Keratinocyte (primary cell): ENCODE measurements around the gene SPTBN4.

Source experiments
- EZH2 ChIP-seq: IDR thresholded peaks from one replicate; pipeline ENCODE4 v1.6.1; 2012; ENCODE audit warnings: inconsistent platforms, mild to moderate bottlenecking, low read length, moderate library complexity
- TF ChIP-seq, protein P1 (sequence below), 3 experiments: IDR thresholded peaks in 1 of 3; conservative IDR thresholded peaks in 1 of 3; optimal IDR thresholded peaks in 1 of 3; 2 replicates in 2 of 3; 3 replicates in 1 of 3; pipeline versions ENCODE3 to v1.5.1; 2011; ENCODE audit warnings: low read length in 3 of 3, mild to moderate bottlenecking in 3 of 3, moderate library complexity in 2 of 3, control low read depth in 1 of 3, inconsistent platforms in 1 of 3; ENCODE audit not compliant: insufficient read depth in 2 of 3; ENCODE audit errors: extremely low read depth in 1 of 3

- TF ChIP-seq EZH2 = no peak
- TF ChIP-seq, protein P1, sequence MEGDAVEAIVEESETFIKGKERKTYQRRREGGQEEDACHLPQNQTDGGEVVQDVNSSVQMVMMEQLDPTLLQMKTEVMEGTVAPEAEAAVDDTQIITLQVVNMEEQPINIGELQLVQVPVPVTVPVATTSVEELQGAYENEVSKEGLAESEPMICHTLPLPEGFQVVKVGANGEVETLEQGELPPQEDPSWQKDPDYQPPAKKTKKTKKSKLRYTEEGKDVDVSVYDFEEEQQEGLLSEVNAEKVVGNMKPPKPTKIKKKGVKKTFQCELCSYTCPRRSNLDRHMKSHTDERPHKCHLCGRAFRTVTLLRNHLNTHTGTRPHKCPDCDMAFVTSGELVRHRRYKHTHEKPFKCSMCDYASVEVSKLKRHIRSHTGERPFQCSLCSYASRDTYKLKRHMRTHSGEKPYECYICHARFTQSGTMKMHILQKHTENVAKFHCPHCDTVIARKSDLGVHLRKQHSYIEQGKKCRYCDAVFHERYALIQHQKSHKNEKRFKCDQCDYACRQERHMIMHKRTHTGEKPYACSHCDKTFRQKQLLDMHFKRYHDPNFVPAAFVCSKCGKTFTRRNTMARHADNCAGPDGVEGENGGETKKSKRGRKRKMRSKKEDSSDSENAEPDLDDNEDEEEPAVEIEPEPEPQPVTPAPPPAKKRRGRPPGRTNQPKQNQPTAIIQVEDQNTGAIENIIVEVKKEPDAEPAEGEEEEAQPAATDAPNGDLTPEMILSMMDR (optimal IDR thresholded peaks at IDR 0.05 in 1 of 3, IDR thresholded peaks at IDR 0.05 in 1 of 3, conservative IDR thresholded peaks at IDR 0.05 in 1 of 3; ENCODE audit: extremely low read depth in 1 of 3, insufficient read depth in 2 of 3, low read length in 3 of 3) = no peak
These were observed 20.5 kb upstream of the SPTBN4 start for GRCh38 chr19:40446263-40446784.
